ENCODE results near the gene NXN.
"Not testable (repeated sequence)": the region's sequence is repeated elsewhere in the genome, so short reads cannot be mapped to it uniquely, and the experiment has no call there.

Gene NXN

GRCh38 chr17:801660-802059, 177.9 kb downstream of the NXN start:
- DNase-seq (ENCODE audit: low spot score) = no peak

DNA sequence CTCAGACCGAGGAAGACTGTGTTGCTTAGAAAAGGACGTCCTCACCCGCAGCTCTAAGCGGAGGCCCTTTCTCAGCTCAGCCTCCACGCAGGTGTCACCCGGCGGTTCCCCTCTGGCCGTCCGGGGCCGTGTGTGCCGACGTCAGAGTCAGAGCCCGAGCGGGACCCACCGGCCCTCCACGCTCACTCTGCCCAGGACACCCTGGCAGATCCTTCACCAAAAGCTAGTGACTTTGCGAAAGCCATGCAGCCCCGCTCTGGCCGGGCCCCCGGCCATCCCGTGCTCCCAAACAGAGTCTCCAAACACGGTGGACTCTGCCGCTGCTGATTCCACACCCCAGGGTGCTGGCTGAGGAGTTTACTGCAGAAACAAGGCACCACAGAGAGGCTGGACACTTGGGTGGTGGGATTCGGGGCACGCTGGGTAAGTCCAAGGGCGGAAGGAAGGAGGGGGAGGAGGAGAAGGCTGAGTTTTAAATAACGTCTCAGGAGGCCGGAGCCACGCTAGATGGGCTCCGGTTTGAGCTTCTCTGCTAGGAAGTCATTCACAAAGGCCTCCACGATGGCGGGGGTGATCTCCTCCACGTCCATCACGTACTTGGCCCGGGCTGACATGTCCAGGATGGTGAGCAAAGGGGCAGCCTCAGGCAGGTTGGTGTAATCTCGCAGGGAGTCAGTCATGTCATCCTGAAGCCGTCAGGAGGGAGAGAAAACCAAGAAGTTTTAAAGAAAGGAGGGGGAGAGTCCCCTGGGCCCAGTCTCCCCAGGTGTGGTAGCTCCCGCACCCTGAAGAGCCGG, 178.9 kb downstream of the NXN start:
- DNase-seq (ENCODE audit: low spot score) = no peak

DNA sequence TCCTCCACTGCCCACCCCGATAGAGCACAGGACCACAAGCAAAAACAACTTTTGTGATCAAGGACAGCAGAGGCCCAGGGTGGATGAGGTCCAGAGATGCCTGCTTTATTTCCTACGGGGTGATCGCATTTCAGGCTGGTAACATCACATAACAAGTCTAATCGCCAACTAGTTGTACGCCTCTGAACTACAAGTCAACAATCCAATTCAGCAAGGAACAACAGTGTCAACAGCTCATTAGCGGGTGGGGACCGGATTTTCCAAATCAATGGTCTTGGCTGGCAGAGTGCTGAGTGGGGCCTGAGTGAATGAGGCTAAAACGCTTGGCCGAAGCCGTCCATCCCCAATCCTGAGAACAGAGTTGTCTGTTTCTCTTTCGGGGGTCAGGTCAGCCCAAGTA, 180.3 kb downstream of the NXN start:
- DNase-seq (ENCODE audit: low spot score) = no peak

GRCh38 chr17:798246-798645, 181.3 kb downstream of the NXN start:
- no peak for DNase-seq (ENCODE audit: low spot score)

DNA sequence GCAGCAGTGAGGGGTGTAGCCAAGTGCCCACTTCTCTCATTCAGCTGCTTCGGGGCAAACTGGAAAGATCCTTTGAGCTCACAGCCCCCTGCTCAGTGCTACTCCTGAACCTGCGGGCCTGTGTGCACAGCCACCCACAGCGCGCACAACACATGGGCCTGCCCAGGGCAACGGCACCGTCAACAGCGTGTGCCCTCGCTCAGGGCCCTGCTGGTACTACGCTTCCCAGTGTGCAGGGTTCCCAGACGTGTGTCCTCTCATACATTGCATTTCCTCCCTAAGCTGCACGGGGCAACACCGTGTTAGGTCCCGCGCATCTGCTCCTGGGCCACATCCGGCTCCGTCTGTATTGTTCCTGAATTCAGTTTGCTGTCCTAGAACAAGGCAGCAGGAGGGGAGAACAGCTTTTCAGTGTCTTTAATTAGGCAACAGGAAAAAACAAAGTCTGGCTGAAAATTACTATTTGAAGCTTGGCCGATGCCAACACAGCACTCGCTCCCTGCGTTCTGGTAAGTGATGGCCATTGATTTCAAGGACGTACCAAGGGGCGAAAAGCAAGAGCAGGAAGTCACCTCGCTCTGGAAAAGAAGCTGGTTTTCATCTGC, 182.2 kb downstream of the NXN start:
- no peak for DNase-seq (ENCODE audit: low spot score)

GRCh38 chr17:796609-797008, 183.0 kb downstream of the NXN start:
- DNase-seq (ENCODE audit: low spot score) = no peak

GRCh38 chr17:795721-796120, 183.9 kb downstream of the NXN start:
- no peak for DNase-seq (ENCODE audit: low spot score)

- DNase-seq (ENCODE audit: low spot score) = no peak
Measured at GRCh38 chr17:795276-795675, 184.3 kb downstream of the NXN start.

- DNase-seq (ENCODE audit: low spot score) = no peak
Measured at GRCh38 chr17:794876-795275, 184.7 kb downstream of the NXN start.

GRCh38 chr17:792277-792676, 187.3 kb downstream of the NXN start:
- no peak for DNase-seq (ENCODE audit: low spot score)

DNA sequence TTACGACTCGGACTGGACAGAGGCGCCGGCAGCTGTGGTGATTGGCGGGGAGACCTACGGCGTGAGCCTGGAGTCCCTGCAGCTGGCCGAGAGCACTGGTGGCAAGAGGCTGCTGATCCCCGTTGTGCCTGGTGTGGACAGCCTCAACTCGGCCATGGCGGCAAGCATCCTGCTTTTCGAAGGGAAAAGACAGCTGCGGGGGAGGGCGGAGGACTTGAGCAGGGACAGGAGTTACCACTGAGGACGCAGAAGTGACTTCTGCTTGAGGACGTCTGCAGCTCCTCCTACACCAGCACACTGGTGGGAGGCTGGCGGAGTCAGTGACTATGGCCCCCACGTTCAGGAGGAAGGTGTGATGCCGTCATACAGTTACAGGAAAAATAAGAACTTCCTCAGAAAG, 187.7 kb downstream of the NXN start:
- DNase-seq (ENCODE audit: low spot score) = no peak

GRCh38 chr17:790874-791247, 188.7 kb downstream of the NXN start:
- not testable (repeated sequence) for DNase-seq (ENCODE audit: low spot score)

GRCh38 chr17:789931-790873, 189.4 kb downstream of the NXN start:
- not testable (repeated sequence) for DNase-seq (ENCODE audit: low spot score)

GRCh38 chr17:789160-789840, 190.3 kb downstream of the NXN start:
- no peak for DNase-seq (ENCODE audit: low spot score)

DNA sequence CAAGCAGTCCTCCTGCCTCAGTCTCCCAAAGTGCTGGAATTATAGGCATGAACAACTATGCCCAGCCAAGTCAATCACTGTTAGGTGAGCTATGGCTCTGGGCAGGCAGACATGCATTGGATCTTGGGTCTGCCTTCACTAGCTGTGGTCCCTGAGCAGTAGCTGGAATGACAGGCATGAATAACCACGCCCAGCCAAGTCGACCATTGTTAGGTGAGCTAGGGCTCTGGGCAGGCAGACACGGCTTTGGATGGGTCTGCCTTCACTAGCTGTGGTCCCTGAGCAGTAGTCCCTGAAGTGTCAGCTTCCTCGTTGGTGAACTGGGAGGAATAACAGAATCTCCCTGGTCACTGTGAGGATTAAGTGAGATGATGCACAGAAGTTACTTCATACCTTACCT, 191.0 kb downstream of the NXN start:
- DNase-seq (ENCODE audit: low spot score) = no peak

DNA sequence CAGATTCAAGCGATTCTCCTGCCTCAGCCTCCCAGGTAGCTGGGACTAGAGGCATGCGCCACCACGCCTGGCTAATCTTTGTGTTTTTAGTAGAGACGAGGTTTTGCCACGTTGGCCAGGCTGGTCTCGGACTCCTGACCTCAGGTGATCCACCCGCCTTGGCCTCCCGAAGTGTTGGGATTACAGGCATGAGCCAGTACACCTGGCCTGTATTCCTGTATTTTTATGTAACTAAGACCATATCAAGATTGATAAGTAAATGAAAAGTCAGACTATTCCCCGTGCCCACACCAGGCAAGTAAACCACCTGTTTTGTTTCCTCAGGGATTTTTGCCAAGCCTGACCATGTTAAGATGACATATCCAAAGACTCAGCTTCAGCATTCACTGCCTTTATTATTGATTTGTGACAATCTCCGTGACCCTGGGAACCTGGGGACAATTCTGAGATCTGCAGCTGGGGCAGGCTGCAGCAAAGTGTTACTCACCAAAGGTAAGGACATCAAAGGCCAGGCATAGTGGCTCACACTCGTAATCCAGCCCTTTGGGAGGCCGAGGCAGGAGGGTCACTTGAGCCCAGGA, 191.8 kb downstream of the NXN start:
- no peak for DNase-seq (ENCODE audit: low spot score)

DNA sequence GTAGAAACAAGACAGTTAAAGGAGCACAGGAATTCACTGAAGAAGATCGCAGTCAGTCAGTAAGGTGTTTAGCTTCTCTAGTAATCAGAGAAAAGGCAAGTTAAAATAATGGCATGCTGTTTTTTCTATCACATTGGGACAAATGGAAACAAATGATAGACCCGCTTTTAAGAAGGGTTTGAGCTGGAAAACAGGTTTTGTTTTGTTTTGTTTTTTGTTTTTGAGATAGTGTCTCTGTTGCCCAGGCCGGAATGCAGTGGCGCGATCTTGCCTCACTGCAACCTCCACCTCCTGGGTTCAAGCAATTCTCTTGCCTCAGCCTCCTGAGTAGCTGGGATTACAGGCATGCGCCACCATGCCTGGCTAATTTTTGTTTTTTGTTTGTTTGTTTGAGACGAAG, 193.7 kb downstream of the NXN start:
- not testable (repeated sequence) for DNase-seq (ENCODE audit: low spot score)

DNA sequence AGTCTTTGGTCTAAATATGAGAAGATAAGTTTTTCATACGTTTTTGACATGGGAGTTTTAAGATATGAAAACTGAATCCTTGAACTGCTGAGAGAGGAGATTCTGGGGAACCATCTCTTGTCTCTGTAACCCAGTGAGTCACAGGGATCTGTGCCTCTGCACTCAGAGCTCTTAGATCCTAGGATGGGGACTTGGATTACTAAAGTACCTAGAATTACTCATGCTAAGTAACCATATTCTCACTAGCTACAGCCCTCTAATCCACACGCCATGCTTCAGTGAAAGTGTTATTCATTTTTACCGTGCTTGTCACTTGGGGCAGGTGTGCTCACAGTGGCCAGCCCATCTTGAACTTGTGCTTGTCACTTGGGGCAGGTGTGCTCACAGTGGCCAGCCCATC, 195.4 kb downstream of the NXN start:
- no peak for DNase-seq (ENCODE audit: low spot score)

DNA sequence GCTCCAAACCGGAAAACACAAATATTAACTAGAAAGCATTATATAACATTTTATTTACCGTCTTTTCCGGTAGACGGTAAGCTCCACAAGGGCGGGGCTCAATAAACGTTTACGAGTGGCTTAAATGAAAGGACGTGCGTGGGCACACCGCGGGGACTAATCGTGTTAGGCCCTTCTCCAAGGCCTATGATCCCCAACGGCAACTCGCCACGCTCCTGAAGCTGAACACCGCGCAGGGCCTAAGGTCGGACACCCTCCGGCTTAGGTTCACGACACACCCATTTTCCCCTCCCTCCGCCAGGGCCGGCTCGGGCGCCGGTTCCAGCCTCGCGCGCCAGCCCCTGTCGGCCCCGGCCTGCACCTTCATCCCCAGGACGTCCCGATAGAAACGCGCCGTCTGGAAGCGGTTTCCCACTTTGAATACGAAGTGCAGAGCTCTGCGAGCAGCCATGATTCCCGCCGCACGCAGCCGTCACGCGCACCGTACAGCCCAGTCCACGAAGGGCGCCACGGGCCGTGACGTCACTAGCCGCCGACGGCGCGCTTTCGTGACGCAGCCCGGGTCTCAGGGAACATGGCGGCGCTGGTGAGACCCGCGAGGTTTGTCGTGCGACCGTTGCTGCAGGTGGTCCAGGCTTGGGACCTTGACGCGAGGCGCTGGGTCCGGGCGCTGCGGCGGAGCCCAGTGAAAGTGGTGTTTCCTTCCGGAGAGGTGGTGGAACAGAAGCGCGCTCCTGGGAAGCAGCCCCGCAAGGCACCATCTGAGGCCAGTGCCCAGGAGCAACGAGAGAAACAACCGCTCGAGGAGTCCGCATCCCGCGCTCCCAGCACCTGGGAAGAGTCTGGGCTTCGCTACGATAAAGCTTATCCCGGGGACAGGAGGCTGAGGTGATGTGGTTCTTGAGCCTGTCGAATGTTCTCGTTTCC, 197.5 kb downstream of the NXN start, which contains the start of the genes GLOD4 and MRM3:
Gene GLOD4 (minus strand): TSS at position 476 of the 927 bp plus-strand sequence. CDS start 25 bp downstream, at position 451.
Gene MRM3 (plus strand): TSS at position 549 of the 927 bp plus-strand sequence. CDS start 26 bp downstream, at position 575.
- peak; percentile 88 for DNase-seq (ENCODE audit: low spot score)

- DNase-seq (ENCODE audit: low spot score) = no peak
Measured at GRCh38 chr17:778096-778495, 201.5 kb downstream of the NXN start.
